Loucy (cell line): ENCODE results near the gene GRAMD2A.

Experiments
- H2AFZ ChIP-seq: fragments of 200-600 bp; sonication (generic); 2 replicates; pipeline ENCODE4 v1.6.0; 2016; ENCODE audit warnings: antibody characterized with exemption, mild to moderate bottlenecking, low read length, moderate library complexity
- H3F3A ChIP-seq: fragments of 200-600 bp; 2 replicates; pipeline ENCODE4 v1.6.0; 2016; ENCODE audit warnings: antibody characterized with exemption, low read depth, mild to moderate bottlenecking
- H3K27me3 ChIP-seq: fragments of 200-600 bp; sonication (generic); 2 replicates; pipeline ENCODE4 v1.6.1; 2014; ENCODE audit warnings: low read length, mild to moderate bottlenecking; ENCODE audit not compliant: insufficient read depth, poor library complexity, severe bottlenecking
- H3K36me3 ChIP-seq: fragments of 200-600 bp; sonication (generic); 2 replicates; pipeline ENCODE4 v1.6.1; 2016; ENCODE audit warnings: low read length; ENCODE audit not compliant: insufficient read depth
- H3K4me1 ChIP-seq: fragments of 200-600 bp; sonication (generic); 2 replicates; pipeline ENCODE4 v1.5.1; 2014; ENCODE audit warnings: low read length, mild to moderate bottlenecking; ENCODE audit not compliant: insufficient read depth, poor library complexity, severe bottlenecking
- H3K4me2 ChIP-seq: fragments of 200-600 bp; sonication (generic); 2 replicates; pipeline ENCODE4 v1.6.0; 2014; ENCODE audit warnings: antibody characterized with exemption, low read length, low read depth, mild to moderate bottlenecking; ENCODE audit not compliant: poor library complexity, severe bottlenecking
- H3K4me3 ChIP-seq: fragments of 200-600 bp; sonication (generic); 2 replicates; pipeline ENCODE4 v1.5.1; 2014; ENCODE audit warnings: low read length, mild to moderate bottlenecking, mixed read lengths; ENCODE audit not compliant: poor library complexity, severe bottlenecking
- H3K79me2 ChIP-seq: fragments of 200-600 bp; sonication (generic); 2 replicates; pipeline ENCODE4 v1.6.1; 2014; ENCODE audit warnings: low read length; ENCODE audit not compliant: insufficient read depth
- H3K9ac ChIP-seq: fragments of 200-600 bp; sonication (generic); 2 replicates; pipeline ENCODE4 v1.6.0; 2014; ENCODE audit warnings: mild to moderate bottlenecking, low read depth, low read length, moderate library complexity; ENCODE audit not compliant: poor library complexity, severe bottlenecking
- H3K9me2 ChIP-seq: fragments of 200-600 bp; sonication (generic); replicated peaks from 2 replicates; pipeline ENCODE4 v1.6.1; 2016; ENCODE audit warnings: low read depth, low read length, mixed read lengths
- H3K9me3 ChIP-seq: fragments of 200-600 bp; sonication (generic); 2 replicates; pipeline ENCODE4 v1.6.1; 2014; ENCODE audit warnings: mild to moderate bottlenecking, antibody characterized with exemption, low read length, low read depth; ENCODE audit not compliant: insufficient read depth
- H4K20me1 ChIP-seq: fragments of 200-600 bp; sonication (generic); 2 replicates; pipeline ENCODE4 v1.6.0; 2014; ENCODE audit warnings: antibody characterized with exemption, low read length, mild to moderate bottlenecking; ENCODE audit not compliant: insufficient read depth, poor library complexity, severe bottlenecking
- EZH2phosphoT487 ChIP-seq: fragments of 200-600 bp; IDR thresholded peaks from 2 replicates; pipeline ENCODE4 v1.6.1; 2018; ENCODE audit warnings: antibody characterized with exemption, mild to moderate bottlenecking, moderate library complexity, borderline replicate concordance
- TF ChIP-seq, protein P1 (sequence below): fragments of 200-600 bp; sonication (generic); conservative IDR thresholded peaks from 2 replicates; pipeline ENCODE4 v1.5.1; 2014; ENCODE audit warnings: mild to moderate bottlenecking, antibody characterized with exemption, low read length

GRAMD2A gene

DNA sequence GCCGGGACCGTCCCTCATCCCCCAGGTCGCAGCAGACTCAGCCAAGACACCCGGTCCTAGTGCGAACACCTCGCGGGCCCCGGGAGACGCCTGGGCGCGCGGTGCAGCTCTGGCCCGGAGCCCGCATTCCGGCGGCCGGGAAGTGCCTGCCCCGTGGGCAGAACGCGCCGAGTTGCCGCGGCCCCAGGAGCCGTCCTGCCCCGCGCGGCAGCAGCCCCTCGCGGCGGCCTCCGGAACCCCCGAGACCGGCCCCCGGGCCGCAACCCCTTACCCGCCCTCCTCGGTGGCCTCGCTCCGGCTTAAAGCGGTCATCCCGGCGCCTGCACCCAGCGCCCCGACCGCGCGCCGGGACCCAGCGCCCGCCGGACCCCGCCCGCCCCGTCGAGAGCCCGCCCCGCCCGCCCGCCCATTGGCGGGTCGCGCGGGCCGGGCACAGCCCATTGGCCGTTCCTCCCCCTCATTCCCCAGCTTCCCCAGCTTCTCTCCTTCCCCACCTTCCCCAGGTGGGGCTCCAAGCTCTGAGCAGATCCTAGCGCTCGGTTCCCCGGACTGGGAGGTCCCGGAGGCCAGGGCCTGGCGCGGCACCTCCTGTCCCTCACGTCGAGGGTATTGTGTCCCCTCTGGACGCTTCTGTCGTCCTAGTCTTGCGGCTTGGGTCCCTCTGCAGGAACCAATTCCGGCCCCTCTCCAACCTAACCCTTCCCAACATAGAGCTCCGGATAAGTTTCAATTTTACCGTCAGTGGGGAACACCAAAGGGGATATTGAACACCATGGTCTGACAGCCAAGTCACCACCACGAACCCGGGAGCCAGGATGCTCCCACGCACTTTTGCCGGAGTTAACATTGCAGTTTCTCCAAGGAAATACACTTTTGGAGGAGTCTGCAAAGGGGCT lies at the start of gene GRAMD2A:
TSS of gene GRAMD2A (minus strand) at position 328 of the 896 bp plus-strand sequence.
- peaks cover 30% of the 10 kb centered on the region for H4K20me1 ChIP-seq

DNA sequence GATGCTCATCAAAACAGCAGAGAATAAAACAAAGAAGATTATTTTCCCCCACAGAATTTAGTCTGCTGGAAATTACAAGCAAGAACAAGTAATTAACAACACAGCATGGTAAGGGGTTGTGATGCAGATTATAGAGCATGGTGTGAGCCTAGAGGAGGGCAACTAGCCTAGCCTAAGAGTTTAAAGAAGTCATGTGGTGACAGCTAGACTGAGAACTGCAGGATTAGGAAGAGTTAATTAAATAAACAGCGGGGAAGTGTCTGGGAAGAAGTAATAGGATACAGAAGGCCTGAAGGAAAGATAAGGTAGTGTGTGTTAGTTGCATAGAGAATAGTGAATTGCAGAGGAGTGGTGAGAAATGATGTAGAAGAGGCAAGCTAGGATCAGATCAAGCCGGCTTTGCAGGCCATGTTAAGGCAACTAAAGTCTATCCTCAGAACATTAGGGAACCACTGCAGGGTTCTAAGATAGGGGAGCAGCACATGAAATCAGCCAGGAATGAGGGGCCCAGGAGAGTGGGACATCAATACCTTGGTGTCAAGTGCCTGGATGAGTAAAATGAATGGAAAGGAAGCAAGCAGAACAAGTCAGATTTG lies 45.3 kb upstream of the GRAMD2A start:
- Histone ChIP-seq H3K27me3 (no peaks in the 10 kb centered on the region), H3K4me3 (no peak overlapping the region), H3K4me1 (peaks cover 4% of the 10 kb centered on the region), H3K9me2 (no peaks in the 10 kb centered on the region), H2AFZ (no peak overlapping the region), H3K4me2 (no peak overlapping the region), H3K9me3 (no peaks in the 10 kb centered on the region), H4K20me1 (no peaks in the 10 kb centered on the region), H3K9ac (no peak overlapping the region), H3K36me3 (peaks cover 31% of the 10 kb centered on the region; the same call in 1 of the 2 replicates), H3F3A (no peaks in the 10 kb centered on the region; the same call in 1 of the 2 replicates), H3K79me2 (no peaks in the 10 kb centered on the region)
- no peak for TF ChIP-seq EZH2phosphoT487
- TF ChIP-seq, protein P1, sequence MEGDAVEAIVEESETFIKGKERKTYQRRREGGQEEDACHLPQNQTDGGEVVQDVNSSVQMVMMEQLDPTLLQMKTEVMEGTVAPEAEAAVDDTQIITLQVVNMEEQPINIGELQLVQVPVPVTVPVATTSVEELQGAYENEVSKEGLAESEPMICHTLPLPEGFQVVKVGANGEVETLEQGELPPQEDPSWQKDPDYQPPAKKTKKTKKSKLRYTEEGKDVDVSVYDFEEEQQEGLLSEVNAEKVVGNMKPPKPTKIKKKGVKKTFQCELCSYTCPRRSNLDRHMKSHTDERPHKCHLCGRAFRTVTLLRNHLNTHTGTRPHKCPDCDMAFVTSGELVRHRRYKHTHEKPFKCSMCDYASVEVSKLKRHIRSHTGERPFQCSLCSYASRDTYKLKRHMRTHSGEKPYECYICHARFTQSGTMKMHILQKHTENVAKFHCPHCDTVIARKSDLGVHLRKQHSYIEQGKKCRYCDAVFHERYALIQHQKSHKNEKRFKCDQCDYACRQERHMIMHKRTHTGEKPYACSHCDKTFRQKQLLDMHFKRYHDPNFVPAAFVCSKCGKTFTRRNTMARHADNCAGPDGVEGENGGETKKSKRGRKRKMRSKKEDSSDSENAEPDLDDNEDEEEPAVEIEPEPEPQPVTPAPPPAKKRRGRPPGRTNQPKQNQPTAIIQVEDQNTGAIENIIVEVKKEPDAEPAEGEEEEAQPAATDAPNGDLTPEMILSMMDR: no peak

More for the DNA sequence above, at the start of gene GRAMD2A:
- H3K36me3 ChIP-seq: peaks cover 49% of the 10 kb centered on the region; the same call in 1 of the 2 replicates
- H3K9ac ChIP-seq: no peak within 1 kb of the TSS
- H3K4me1 ChIP-seq: no peaks in the 10 kb centered on the region
- H3F3A ChIP-seq: no peaks in the 10 kb centered on the region; the same call in none of the 2 replicates
- H2AFZ ChIP-seq: no peak within 1 kb of the TSS
- no peaks in the 10 kb centered on the region for H3K9me3 ChIP-seq
- H3K4me2 ChIP-seq: no peak within 1 kb of the TSS
- no peak within 1 kb of the TSS for H3K4me3 ChIP-seq
- H3K9me2 ChIP-seq: no peaks in the 10 kb centered on the region
- TF ChIP-seq, protein P1: no peak
- TF ChIP-seq EZH2phosphoT487: no peak
- H3K27me3 ChIP-seq: no peaks in the 10 kb centered on the region
- H3K79me2 ChIP-seq: no peaks in the 10 kb centered on the region

DNA sequence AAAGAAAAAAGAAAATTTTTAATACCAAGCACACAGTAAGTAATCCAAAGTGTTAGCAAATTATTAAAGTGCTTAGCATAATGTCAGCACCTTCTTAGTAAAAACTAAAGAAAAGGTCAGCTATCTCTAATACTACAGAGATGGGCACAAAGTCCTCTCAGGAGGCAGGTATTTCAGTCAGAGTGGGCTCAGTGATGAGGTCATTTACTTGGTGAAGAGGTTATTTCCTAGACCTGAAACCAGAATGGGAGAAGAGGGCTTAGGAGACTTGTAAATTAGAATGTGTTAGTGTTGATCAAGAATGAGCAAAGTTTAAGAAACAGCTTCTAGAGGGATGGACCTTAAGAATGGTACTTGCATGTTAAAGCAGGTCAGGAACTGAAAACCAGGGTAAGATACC lies 42.1 kb upstream of the GRAMD2A start:
- TF ChIP-seq, protein P1: no peak
- no peak for TF ChIP-seq EZH2phosphoT487
- 0 out of 2 replicates have a peak, but pooled peaks cover 4% of the 10 kb centered on the region for H3K79me2 ChIP-seq
- H3K9me3 ChIP-seq: no peaks in the 10 kb centered on the region
- H3K4me1 ChIP-seq: peaks cover 22% of the 10 kb centered on the region
- no peaks in the 10 kb centered on the region; the same call in 1 of the 2 replicates for H3F3A ChIP-seq
- H2AFZ ChIP-seq: no peak overlapping the region
- H3K4me3 ChIP-seq: no peak overlapping the region
- peaks cover 31% of the 10 kb centered on the region; the same call in 1 of the 2 replicates for H3K36me3 ChIP-seq
- no peaks in the 10 kb centered on the region for H3K9me2 ChIP-seq
- no peaks in the 10 kb centered on the region for H4K20me1 ChIP-seq
- no peak overlapping the region for H3K4me2 ChIP-seq
- H3K27me3 ChIP-seq: no peaks in the 10 kb centered on the region
- no peak overlapping the region for H3K9ac ChIP-seq
